ENCODE results near the gene DHX36.

GRCh38 chr3:154250291-154250690, 74.0 kb downstream of the DHX36 start:
- no peak for TF ChIP-seq POLR2AphosphoS5 (IDR thresholded peaks at IDR 0.05)
- no peak for TF ChIP-seq CTCF (IDR thresholded peaks at IDR 0.05)
- TF ChIP-seq POLR2A (IDR thresholded peaks at IDR 0.05) = no peak
- no peak for TF ChIP-seq EP300 (IDR thresholded peaks at IDR 0.05)
